ENCODE data around the gene ZNF536.

The ZNF536 gene

GRCh38 chr19:30529876-30530275 lies 157.7 kb downstream of the ZNF536 start:
- no peak for DNase-seq (ENCODE audit: low read depth)

DNA sequence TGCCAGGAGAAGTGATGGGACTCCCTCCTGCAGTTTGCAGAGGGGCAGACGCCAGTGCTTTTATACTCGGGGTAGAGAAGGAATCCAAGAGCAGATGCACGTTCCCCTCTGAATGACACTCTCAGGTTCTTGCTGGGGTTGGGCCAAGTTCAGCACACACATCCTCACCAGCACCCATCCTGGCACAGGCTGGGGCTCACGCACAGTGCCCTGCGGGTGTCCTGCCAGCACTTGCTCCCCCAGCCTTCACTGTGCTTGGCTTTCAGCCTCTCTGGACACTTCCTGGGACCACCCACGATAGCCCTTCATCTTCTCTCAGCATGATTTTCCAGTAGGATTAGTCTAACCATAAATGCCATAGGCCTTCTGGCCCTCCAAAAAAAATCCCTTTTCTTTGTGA lies 158.6 kb downstream of the ZNF536 start:
- DNase-seq (ENCODE audit: low read depth): no peak

GRCh38 chr19:30535011-30535410 lies 162.8 kb downstream of the ZNF536 start:
- no peak for DNase-seq (ENCODE audit: low read depth)

GRCh38 chr19:30536975-30537374 lies 164.8 kb downstream of the ZNF536 start:
- DNase-seq (ENCODE audit: low read depth): no peak

GRCh38 chr19:30539315-30539714 lies 167.1 kb downstream of the ZNF536 start:
- DNase-seq (ENCODE audit: low read depth): no peak

- DNase-seq (ENCODE audit: low read depth): no peak
Measured at GRCh38 chr19:30539981-30540380, 167.8 kb downstream of the ZNF536 start.

GRCh38 chr19:30540761-30541160 lies 168.6 kb downstream of the ZNF536 start:
- DNase-seq (ENCODE audit: low read depth): no peak

DNA sequence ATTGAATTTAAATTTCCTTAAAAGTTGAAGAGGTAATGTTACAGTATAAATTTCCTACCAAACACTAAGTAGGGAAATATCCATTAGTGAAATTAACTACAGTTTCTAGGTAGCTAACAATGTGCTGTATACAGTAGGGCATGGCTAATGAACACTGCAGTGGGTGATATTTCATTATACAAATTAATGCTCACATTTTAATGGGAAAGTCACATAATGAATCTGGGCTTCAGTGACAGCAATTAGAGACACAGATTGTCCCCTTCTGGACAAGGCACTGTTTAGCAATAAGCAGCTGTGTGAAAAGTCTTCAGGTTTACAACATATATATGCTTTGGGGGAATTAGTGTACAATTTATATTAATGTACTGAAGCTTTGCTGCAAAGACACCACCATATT lies 169.4 kb downstream of the ZNF536 start:
- no peak for DNase-seq (ENCODE audit: low read depth)

GRCh38 chr19:30543243-30543945 lies 171.2 kb downstream of the ZNF536 start:
- DNase-seq (ENCODE audit: low read depth): no peak

DNA sequence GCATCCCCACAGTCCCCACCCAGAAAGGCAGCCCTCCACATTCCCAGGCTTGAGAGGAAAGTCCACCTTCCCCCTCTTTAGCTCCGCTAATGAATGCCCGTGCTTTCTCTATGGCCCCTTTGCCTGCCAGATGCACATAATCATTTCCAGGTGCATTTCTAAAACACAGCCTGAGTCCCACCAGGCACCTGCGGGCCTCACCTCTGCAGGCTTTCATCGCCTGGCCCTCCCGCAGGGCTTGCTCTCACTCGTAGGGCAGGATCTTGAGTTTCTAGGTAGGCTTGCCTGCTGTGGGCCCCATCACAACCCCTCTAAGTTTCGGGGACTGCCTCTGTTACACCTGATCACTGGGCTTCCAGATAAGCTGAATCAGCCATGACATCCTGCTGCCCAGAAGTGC lies 173.6 kb downstream of the ZNF536 start:
- no peak for DNase-seq (ENCODE audit: low read depth)

DNA sequence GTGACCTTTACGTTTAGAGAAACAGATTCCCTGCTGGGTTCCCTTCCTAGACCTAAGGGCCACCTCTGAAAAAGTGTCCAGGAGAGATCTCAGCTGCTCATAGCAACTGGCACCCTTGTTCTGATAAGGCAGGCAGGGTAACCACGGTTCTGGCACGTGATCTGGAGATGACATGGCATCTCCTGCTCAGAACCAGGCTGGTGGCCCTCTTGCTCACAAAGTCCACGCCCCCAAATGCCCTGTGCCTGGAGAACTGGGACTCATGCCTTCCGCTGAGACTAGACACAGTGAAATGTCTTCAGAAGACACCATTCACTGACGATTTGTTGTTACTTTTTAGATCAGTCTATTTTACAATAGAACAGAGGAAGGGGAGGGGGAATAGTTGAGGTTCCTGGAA lies 174.1 kb downstream of the ZNF536 start:
- DNase-seq (ENCODE audit: low read depth): no peak

GRCh38 chr19:30547246-30547645 lies 175.1 kb downstream of the ZNF536 start:
- DNase-seq (ENCODE audit: low read depth): no peak

DNA sequence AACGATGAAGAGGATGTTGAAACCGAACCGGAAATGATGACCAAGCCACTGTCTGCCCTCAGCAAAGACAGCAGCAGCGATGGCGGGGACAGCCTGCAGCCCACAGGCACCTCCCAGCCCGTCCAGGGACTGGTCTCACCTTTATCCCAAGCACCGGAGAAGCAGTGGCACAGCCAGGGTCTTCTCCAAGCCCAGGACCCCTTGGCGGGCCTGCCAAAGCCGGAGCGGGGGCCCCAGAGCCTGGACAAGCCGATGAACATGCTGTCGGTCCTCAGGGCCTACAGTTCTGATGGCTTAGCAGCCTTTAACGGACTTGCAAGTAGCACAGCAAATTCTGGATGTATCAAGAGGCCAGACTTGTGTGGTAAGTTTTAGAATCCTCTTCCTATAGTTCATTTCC lies 177.0 kb downstream of the ZNF536 start:
- DNase-seq (ENCODE audit: low read depth): no peak

- DNase-seq (ENCODE audit: low read depth): no peak
Measured at GRCh38 chr19:30551271-30551670, 179.1 kb downstream of the ZNF536 start.

GRCh38 chr19:30552593-30552992 lies 180.4 kb downstream of the ZNF536 start:
- no peak for DNase-seq (ENCODE audit: low read depth)

DNA sequence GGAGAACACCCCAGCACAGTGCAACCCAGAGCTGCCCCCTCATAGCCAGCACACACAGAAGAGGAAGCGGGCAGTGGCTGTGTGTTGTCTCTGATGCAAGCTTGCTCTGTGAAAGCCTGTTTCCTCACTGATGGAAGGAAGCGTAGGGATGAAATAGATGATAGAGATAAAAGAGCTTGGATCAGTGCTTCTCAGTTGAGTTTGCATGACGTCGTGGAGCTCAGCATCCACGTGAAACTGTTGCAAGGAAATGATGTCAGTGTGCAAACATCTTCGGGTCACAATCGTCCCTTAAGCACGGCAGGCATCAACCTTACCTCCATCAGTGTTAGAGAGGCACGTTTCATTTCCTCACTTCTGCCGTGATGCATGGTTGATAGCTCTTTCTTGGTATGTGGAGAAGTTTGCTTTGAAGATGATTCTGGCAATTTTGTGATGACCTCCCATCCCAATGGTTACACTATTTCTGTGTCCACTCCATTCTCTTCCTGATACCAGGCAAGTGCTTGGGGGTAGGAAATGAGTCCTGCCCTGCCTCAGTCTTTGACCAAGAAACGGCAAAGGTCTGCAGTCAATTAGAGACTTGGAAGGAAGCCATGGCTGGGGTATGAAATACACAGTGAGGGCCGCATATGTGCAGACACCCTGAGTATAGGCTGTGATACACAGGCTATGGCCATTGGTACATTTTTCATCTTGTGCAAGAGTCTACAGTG lies 183.0 kb downstream of the ZNF536 start:
- DNase-seq (ENCODE audit: low read depth): no peak

GRCh38 chr19:30555791-30556110 lies 183.6 kb downstream of the ZNF536 start:
- DNase-seq (ENCODE audit: low read depth): no peak

DNA sequence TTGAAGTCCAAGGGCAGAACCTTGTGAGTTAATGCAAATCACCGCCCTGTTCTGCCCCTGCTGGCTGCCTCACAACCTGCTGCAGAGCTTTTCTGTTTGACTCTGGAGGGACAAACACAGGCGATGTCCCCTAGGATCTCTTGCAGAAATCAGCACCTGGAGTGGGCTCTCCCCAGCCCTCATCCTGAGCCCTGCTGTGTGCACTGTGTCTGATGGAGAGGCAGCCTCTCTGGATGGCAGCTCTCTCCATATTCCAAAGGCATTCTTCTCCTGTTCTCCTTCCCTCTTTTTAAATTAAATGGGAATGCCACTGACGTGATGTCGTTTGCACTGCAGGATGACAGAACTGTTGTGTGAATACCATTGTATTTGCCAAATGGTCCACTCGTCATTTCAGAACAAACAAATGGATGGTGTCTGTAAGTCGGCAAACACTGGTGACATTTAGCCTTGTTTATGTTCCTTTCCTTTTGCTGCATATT lies 184.1 kb downstream of the ZNF536 start:
- no peak for DNase-seq (ENCODE audit: low read depth)

DNA sequence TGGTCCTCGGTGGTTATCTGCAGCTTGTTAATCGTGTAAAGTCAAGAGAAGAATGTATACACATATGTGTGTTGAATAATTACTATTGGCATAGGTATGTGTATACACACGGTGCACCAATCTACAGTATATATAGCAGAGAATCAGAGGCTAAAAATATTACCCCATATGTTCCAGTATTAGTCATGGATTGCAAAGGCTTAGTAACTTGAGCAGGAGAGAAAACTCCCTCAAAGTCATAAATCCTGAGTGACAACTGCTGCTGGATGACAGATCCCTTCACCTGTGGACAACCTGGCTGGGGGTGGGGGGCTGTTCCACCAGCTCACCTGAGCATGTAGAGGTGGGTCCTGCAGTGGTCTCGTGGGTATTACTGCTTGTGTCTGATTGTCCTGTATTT lies 185.0 kb downstream of the ZNF536 start:
- DNase-seq (ENCODE audit: low read depth): no peak

GRCh38 chr19:30557927-30558557 lies 185.9 kb downstream of the ZNF536 start:
- DNase-seq (ENCODE audit: low read depth): no peak

GRCh38 chr19:30558793-30559192 lies 186.6 kb downstream of the ZNF536 start:
- no peak for DNase-seq (ENCODE audit: low read depth)

DNA sequence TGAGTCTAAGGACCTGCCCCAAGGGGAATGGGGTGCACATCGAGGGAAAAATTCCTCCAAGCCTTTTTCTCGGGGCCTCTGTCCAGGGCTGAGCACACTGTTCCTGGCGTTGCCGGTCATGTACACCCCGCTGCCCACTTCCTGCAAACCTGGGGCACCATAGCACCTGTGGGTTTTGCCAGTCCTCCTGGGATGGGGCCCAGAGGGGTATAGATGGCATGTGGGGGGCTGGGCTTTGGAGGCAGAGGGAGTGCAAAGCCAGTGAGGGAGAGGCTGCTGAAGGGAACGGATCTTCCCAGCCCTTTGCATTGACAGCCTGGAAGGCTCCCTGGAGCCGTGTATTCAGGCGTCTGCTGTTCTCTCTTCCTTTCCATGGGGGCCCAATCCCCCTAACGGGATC lies 187.3 kb downstream of the ZNF536 start:
- no peak for DNase-seq (ENCODE audit: low read depth)

- no peak for DNase-seq (ENCODE audit: low read depth)
Measured at GRCh38 chr19:30562981-30563380, 190.8 kb downstream of the ZNF536 start.

Data from non-pigmented ciliary epithelial cell (primary cell).